Measurements from ENCODE around the gene CALHM2. TPM values are rescaled to one million over a fixed set of nuclear protein-coding genes. Genes with fewer than 3 reads are reported as not detected.
"Not testable (repeated sequence)": the region's sequence is repeated elsewhere in the genome, so short reads cannot be mapped to it uniquely, and the experiment has no call there.

Gene CALHM2
- total RNA-seq, 4 donors from 2014 or later, result 63.5 to 113 (median 74.9) TPM

GRCh38 chr10:103417601-103418000, 34.6 kb downstream of the CALHM2 start:
- ATAC-seq (ENCODE audit: low FRiP score) (no peak), DNase-seq (ENCODE audit: low spot score) (no peak)
- TF ChIP-seq, protein P1, sequence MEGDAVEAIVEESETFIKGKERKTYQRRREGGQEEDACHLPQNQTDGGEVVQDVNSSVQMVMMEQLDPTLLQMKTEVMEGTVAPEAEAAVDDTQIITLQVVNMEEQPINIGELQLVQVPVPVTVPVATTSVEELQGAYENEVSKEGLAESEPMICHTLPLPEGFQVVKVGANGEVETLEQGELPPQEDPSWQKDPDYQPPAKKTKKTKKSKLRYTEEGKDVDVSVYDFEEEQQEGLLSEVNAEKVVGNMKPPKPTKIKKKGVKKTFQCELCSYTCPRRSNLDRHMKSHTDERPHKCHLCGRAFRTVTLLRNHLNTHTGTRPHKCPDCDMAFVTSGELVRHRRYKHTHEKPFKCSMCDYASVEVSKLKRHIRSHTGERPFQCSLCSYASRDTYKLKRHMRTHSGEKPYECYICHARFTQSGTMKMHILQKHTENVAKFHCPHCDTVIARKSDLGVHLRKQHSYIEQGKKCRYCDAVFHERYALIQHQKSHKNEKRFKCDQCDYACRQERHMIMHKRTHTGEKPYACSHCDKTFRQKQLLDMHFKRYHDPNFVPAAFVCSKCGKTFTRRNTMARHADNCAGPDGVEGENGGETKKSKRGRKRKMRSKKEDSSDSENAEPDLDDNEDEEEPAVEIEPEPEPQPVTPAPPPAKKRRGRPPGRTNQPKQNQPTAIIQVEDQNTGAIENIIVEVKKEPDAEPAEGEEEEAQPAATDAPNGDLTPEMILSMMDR (IDR thresholded peaks at IDR 0.05), result no peak

DNA sequence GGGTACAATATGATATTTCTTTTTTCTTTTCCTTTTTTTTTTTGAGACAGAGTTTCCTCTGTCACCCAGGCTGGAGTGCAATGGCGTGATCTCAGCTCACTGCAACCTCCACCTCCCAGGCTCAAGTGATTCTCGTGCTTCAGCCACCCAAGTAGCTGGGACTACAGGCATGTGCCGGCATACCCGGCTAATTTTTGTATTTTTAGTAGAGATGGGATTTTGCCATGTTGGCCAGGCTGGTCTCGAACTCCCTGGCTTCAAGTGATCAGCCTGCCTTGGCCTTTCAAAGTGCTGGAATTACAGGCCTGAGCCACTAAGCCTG, 35.1 kb downstream of the CALHM2 start:
- not testable (repeated sequence) for ATAC-seq (ENCODE audit: low FRiP score); DNase-seq (ENCODE audit: low spot score)

- TF ChIP-seq, protein P1 (IDR thresholded peaks at IDR 0.05), result no peak
- DNase-seq (ENCODE audit: low spot score), result peak; percentile 78
- no peak for ATAC-seq (ENCODE audit: low FRiP score)
These were observed 35.6 kb downstream of the CALHM2 start for GRCh38 chr10:103416436-103417147.

- ATAC-seq (ENCODE audit: low FRiP score) (no peak), DNase-seq (ENCODE audit: low spot score) (no peak)
- TF ChIP-seq, protein P1 (IDR thresholded peaks at IDR 0.05), result no peak
These were observed 36.6 kb downstream of the CALHM2 start for GRCh38 chr10:103415581-103415980.

GRCh38 chr10:103413564-103413963, 38.6 kb downstream of the CALHM2 start:
- TF ChIP-seq, protein P1 (IDR thresholded peaks at IDR 0.05), result no peak
- ATAC-seq (ENCODE audit: low FRiP score) (no peak), DNase-seq (ENCODE audit: low spot score) (no peak)

DNA sequence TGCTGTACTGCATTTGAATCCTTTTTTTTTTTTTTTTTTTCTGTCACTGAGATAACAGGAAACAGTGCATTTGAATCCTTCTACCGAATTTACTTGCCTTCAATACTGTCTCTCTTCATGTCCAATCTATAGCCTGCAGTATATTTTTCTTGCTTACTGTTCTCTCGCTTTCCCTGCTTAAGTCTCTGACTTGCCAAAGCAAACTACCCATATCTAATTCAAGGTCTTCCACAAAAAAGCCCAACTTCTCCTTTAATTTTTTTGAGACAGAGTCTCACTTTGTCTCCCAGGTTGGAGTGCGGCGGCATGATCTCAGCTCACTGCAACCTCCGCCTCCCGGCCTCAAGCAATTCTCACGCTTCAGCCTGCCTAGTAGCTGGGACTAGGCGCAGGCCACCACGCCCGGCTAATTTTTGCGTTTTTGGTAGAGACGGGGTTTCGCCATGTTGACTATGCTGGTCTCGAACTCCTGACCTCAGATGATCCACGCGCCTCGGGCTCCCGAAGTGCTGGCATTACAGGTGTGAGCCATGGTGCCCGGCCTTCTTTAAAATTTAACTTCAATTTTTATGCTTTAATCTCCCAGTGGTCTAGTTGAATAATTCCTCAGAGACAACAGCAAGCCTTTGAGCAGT, 54.9 kb downstream of the CALHM2 start:
- TF ChIP-seq, protein P1 (IDR thresholded peaks at IDR 0.05), result no peak
- ATAC-seq (ENCODE audit: low FRiP score) (no peak), DNase-seq (ENCODE audit: low spot score) (no peak)

GRCh38 chr10:103396789-103397087, 55.4 kb downstream of the CALHM2 start:
- ATAC-seq (ENCODE audit: low FRiP score), result peak; percentile 33
- TF ChIP-seq, protein P1 (IDR thresholded peaks at IDR 0.05), result no peak
- DNase-seq (ENCODE audit: low spot score), result no peak

Other genes starting within 250 kb of the CALHM2 start
- not detected for gene RPEL1, start 206.5 kb downstream of the CALHM2 start, total RNA-seq
- gene INA, start 175.2 kb downstream of the CALHM2 start, total RNA-seq, result not detected
- gene PCGF6, start 101.2 kb downstream of the CALHM2 start, total RNA-seq, result 10 to 100 TPM in 3 of 4 donors, 1 to 10 TPM in 1; 9.4 to 17.3 (median 12.4) TPM
- 1 to 10 TPM; 3.2 to 5.5 (median 4.6) TPM for gene TAF5, start 84.4 kb downstream of the CALHM2 start, total RNA-seq
- 100 to 1,000 TPM; 149 to 299 (median 222) TPM for gene ATP5MK, start 55.9 kb downstream of the CALHM2 start, total RNA-seq
- 10 to 100 TPM; 16.1 to 55.2 (median 23.8) TPM for gene PDCD11, start 55.7 kb downstream of the CALHM2 start, total RNA-seq
- not detected for gene CALHM1, start 6.5 kb upstream of the CALHM2 start, total RNA-seq
- not detected for gene CALHM3, start 26.9 kb upstream of the CALHM2 start, total RNA-seq
- gene NEURL1, start 41.3 kb upstream of the CALHM2 start, total RNA-seq, result under 1 TPM in 2 of 4 donors, not detected in 2; 0.12 to 0.13 TPM